Omental fat pad (tissue), 4 donors: ENCODE data around the gene ITPR1. TPM values are rescaled to one million over a fixed set of nuclear protein-coding genes. Genes with fewer than 3 reads are reported as not detected.
"Not testable (repeated sequence)": the region's sequence is repeated elsewhere in the genome, so short reads cannot be mapped to it uniquely, and the experiment has no call there.

ENCODE experiments used
- ATAC-seq: fragments of 150-250 bp; one replicate; pipeline ENCODE4 v1.9.1; 2016; ENCODE audit warnings: mild to moderate bottlenecking, moderate library complexity; ENCODE audit not compliant: low FRiP score
- DNase-seq: peaks from one replicate; pipeline ENCODE4 v3.0.0-alpha.2; 2019; ENCODE audit warnings: low spot score
- CTCF ChIP-seq, 3 donors: fragments of 450-650 bp; IDR thresholded peaks; one replicate each; pipeline ENCODE4 v1.5.1; 2016 to 2017; ENCODE audit warnings: antibody characterized with exemption in 3 of 3, mild to moderate bottlenecking in 3 of 3, moderate library complexity in 2 of 3
- total RNA-seq, 4 donors: library from RNA; depleted of rRNA; stranded (reverse); fragments of >200 nt; gene quantifications; one replicate each; pipeline ENCODE4 v1.1.0, GENCODE V29; 2016

Gene ITPR1
- total RNA-seq, 4 donors from 2014 or later = 38.3 to 58.5 (median 41.3) TPM

GRCh38 chr3:4587838-4588105 lies 94.6 kb downstream of the ITPR1 start:
- DNase-seq = no peak
- no peak for ATAC-seq
- TF ChIP-seq CTCF (IDR thresholded peaks at IDR 0.05) = no peak

- peak; percentile 77 for ATAC-seq
- DNase-seq = no peak
- no peak for TF ChIP-seq CTCF (IDR thresholded peaks at IDR 0.05)
Measured at GRCh38 chr3:4588466-4588865, 95.3 kb downstream of the ITPR1 start.

GRCh38 chr3:4589475-4590097 lies 96.4 kb downstream of the ITPR1 start:
- no peak for TF ChIP-seq CTCF (IDR thresholded peaks at IDR 0.05)
- ATAC-seq (no peak), DNase-seq (no peak)

GRCh38 chr3:4590849-4591248 lies 97.7 kb downstream of the ITPR1 start:
- not testable (repeated sequence) for DNase-seq, ATAC-seq

DNA sequence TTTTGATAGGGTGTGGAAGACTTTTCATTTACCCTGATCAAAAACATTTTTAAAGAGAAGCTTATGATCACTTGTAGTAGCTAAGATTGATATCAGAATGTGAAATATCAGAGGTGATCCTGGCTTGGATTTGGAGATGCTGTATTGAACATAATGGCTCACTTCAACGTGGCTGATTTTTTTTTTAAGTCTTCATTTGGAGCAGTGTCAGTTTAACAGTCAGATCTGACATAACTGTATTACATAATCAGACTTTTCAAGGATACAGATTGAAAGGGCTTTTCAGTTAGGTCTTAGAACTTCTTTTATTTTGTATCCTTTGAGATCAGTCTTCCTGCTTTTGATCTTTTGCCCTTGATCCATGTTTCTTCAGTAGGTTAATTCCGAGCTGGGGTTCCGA lies 98.5 kb downstream of the ITPR1 start:
- no peak for TF ChIP-seq CTCF (IDR thresholded peaks at IDR 0.05)
- ATAC-seq = no peak

DNA sequence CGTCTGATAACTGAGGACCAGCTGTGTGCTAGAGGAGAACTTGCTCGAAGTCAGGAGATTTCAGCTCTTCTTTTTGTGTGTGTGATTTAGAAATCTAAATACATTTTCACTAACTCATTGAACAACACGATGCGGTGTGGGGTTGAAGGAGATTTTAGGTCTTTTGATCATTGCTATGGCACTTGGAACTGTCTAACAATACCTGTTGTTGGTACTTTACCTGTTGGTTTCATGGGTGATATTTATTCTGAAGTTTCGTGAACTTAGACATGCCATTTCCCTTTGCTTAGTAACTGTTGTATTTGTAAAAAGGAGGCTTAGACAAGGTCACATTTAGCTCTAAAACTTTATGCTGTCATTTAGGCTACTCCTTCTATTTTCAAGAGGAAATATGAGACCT lies 99.9 kb downstream of the ITPR1 start:
- no peak for DNase-seq
- TF ChIP-seq CTCF (IDR thresholded peaks at IDR 0.05) = no peak
- ATAC-seq = no peak

More for the DNA sequence above, 98.5 kb downstream of the ITPR1 start:
- DNase-seq = no peak

GRCh38 chr3:4595710-4596113 lies 102.6 kb downstream of the ITPR1 start:
- TF ChIP-seq CTCF (IDR thresholded peaks at IDR 0.05) = no peak
- no peak for ATAC-seq
- DNase-seq = no peak

DNA sequence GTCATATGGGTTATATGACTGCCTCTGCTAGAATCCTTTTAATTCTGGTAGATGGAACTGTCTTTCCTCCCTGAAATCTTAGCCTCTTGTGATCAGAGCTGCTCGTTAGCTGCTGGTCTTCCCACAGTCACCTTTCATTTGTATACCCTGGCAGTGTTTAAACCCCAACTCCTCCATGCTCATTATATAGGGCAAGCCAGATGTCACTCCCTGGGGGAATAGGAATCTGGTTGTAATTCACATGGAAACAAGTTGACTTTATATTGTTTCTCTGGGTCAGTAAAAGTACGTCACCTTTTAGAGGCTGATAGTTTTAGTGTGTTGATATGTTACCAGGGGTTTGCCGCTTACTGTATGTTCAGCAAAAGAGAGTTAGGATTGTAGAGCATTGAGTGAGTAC lies 103.5 kb downstream of the ITPR1 start:
- DNase-seq (no peak), ATAC-seq (no peak)
- no peak for TF ChIP-seq CTCF (IDR thresholded peaks at IDR 0.05)
